Testis (tissue), 3 donors: Measurements from ENCODE around the gene MED12L. TPM values are rescaled to one million over a fixed set of nuclear protein-coding genes. Genes with fewer than 3 reads are reported as not detected.

Experiments used
- DNase-seq: peaks from one replicate; pipeline ENCODE4 v3.0.0-alpha.2; 2019
- H3K27ac ChIP-seq, 2 donors: fragments of 200-600 bp; sonication (generic); one replicate each; pipeline ENCODE4 v1.5.1; 2019
- H3K27me3 ChIP-seq: fragments of 200-600 bp; sonication (generic); one replicate; pipeline ENCODE4 v1.5.1; 2019
- H3K36me3 ChIP-seq: fragments of 200-600 bp; sonication (generic); one replicate; pipeline ENCODE4 v1.5.1; 2017; ENCODE audit warnings: low read depth; ENCODE audit errors: missing control alignments
- H3K4me1 ChIP-seq: fragments of 200-600 bp; sonication (generic); one replicate; pipeline ENCODE4 v1.5.1; 2019
- H3K4me3 ChIP-seq, 2 donors: fragments of 200-600 bp; sonication (generic); one replicate each; pipeline ENCODE4 v1.5.1; 2017 to 2019
- H3K9me3 ChIP-seq: fragments of 200-600 bp; sonication (generic); one replicate; pipeline ENCODE4 v1.5.1; 2017
- CTCF ChIP-seq, 3 experiments: fragments of 450-650 bp in 2 of 3; fragments of 200-600 bp in 1 of 3; sonication (generic) in 1 of 3; IDR thresholded peaks; one replicate each; pipeline ENCODE4 v1.5.1; 2016 to 2019; ENCODE audit warnings: antibody characterized with exemption in 3 of 3, mild to moderate bottlenecking in 2 of 3, moderate library complexity in 1 of 3
- POLR2A ChIP-seq: fragments of 450-650 bp; IDR thresholded peaks from one replicate; pipeline ENCODE4 v1.6.1; 2017; ENCODE audit warnings: antibody characterized with exemption, mild to moderate bottlenecking, moderate library complexity
- WGBS, 2 donors: methylation state at CpG; one replicate each; pipeline ENCODE4 v1.1.5; 2018; 5-methylcytosine and 5-hydroxymethylcytosine counted together
- intact Hi-C: fragments of 100-400 bp; cut with DNase I; formaldehyde crosslinking; loops from one replicate; pipeline ENCODE4 v1.15.1; 2023; ENCODE audit warnings: low total_unique reads
- polyA plus RNA-seq: library from polyadenylated mRNA; stranded (reverse); fragments of 350-450 nt; fragmentation: Illumina TruSeq; extraction: RNeasy Lipid Tissue Mini Kit (QIAGEN cat#74804); gene quantifications from one replicate; pipeline ENCODE4 v1.2.3, GENCODE V29; 2014; ENCODE audit warnings: low read depth, low replicate concordance; ENCODE audit not compliant: insufficient read depth
- total RNA-seq, 2 donors: library from RNA; depleted of rRNA; stranded (reverse); fragments of >200 nt; gene quantifications; one replicate each; pipeline ENCODE4 v1.2.3, GENCODE V29; 2016

The MED12L gene
- total and polyA plus RNA-seq, 3 donors from 2014 or later = 10.3 to 18.5 (median 10.4) TPM

- Histone ChIP-seq H3K9me3 (no peaks in the 10 kb centered on the region), H3K36me3 (no peaks in the 10 kb centered on the region), H3K4me3 (no peak overlapping the region), H3K4me1 (no peaks in the 10 kb centered on the region), H3K27ac (no peak overlapping the region), H3K27me3 (no peaks in the 10 kb centered on the region)
- TF ChIP-seq POLR2A (no peak), CTCF (IDR thresholded peaks at IDR 0.05) (no peak)
- no peak for DNase-seq
- 83% methylated on average over 2 of the region's 2 CpGs for WGBS, 2 donors
- intact Hi-C loops = no loop called here
Measured at GRCh38 chr3:151331696-151332095, 246.2 kb downstream of the MED12L start.

GRCh38 chr3:151345859-151346258 lies 260.4 kb downstream of the MED12L start:
- intact Hi-C loops = no loop called here
- Histone ChIP-seq H3K27me3 (no peaks in the 10 kb centered on the region), H3K36me3 (no peaks in the 10 kb centered on the region), H3K4me1 (no peaks in the 10 kb centered on the region), H3K9me3 (no peaks in the 10 kb centered on the region), H3K4me3 (no peak overlapping the region), H3K27ac (no peak overlapping the region)
- peak; percentile 65 for DNase-seq
- 38 to 47% methylated on average over 2 of the region's 2 CpGs for WGBS, 2 donors
- no peak for TF ChIP-seq CTCF (IDR thresholded peaks at IDR 0.05)
- TF ChIP-seq POLR2A = no peak

- WGBS, 2 donors = 74 to 77% methylated on average over 3 of the region's 3 CpGs
- TF ChIP-seq CTCF (IDR thresholded peaks at IDR 0.05) (no peak), POLR2A (no peak)
- Histone ChIP-seq H3K9me3 (no peaks in the 10 kb centered on the region), H3K4me3 (no peak overlapping the region), H3K27me3 (no peaks in the 10 kb centered on the region), H3K27ac (no peak overlapping the region), H3K36me3 (no peaks in the 10 kb centered on the region), H3K4me1 (no peaks in the 10 kb centered on the region)
- intact Hi-C loops = no loop called here
- DNase-seq = no peak
Measured at GRCh38 chr3:151346292-151346691, 260.8 kb downstream of the MED12L start.

- WGBS, 2 donors = 70 to 87% methylated on average over 6 of the region's 6 CpGs
- intact Hi-C loops = no loop called here
- no peak for TF ChIP-seq POLR2A
- no peak for TF ChIP-seq CTCF (IDR thresholded peaks at IDR 0.05)
- DNase-seq = no peak
- no peaks in the 10 kb centered on the region for H3K36me3 ChIP-seq
- H3K4me3 ChIP-seq = no peak overlapping the region
- H3K27me3 ChIP-seq = no peaks in the 10 kb centered on the region
- no peaks in the 10 kb centered on the region for H3K9me3 ChIP-seq
- H3K27ac ChIP-seq = no peak overlapping the region
- H3K4me1 ChIP-seq = no peaks in the 10 kb centered on the region
Measured at GRCh38 chr3:151347432-151347831, 262.0 kb downstream of the MED12L start.

GRCh38 chr3:151350656-151351055 lies 265.2 kb downstream of the MED12L start:
- no peaks in the 10 kb centered on the region for H3K4me1 ChIP-seq
- no peak overlapping the region for H3K4me3 ChIP-seq
- intact Hi-C loops = no loop called here
- no peak for DNase-seq
- 74 to 86% methylated on average over 1 of the region's 1 CpG for WGBS, 2 donors
- TF ChIP-seq CTCF (IDR thresholded peaks at IDR 0.05) = no peak
- no peak for TF ChIP-seq POLR2A
- no peaks in the 10 kb centered on the region for H3K27me3 ChIP-seq
- no peaks in the 10 kb centered on the region for H3K9me3 ChIP-seq
- H3K36me3 ChIP-seq = no peaks in the 10 kb centered on the region
- H3K27ac ChIP-seq = no peak overlapping the region
